NCI-H1436 treated with DMSO at 0.1 percent for 48 hours (cell line): ENCODE results near the gene SLC4A5.
"Not testable (repeated sequence)": the region's sequence is repeated elsewhere in the genome, so short reads cannot be mapped to it uniquely, and the experiment has no call there.

Experiments
- DNase-seq: peaks from one replicate; lab custom pipeline; 2025; lab: John Stamatoyannopoulos, UW

The SLC4A5 gene

DNA sequence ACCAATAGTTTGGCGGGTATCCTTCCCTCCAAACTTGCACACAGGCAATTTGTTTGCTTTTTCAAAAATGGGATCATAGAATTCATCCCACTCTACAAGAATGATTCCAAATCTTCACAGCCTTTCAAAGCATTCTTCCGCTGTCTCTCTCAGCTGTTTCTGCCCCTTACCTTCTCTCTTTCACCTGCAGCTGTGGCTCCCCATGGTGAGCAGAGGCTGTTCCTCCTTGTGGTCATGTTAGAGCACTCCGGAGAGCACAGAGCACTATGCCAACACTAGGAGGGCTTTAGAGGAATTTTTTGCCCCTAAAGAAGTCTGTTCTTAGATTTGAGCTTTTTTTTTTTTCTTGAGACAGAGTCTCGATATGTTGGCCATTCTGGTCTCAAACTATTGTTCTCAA is 114.4 kb downstream of the SLC4A5 start:
- no peak for DNase-seq

- DNase-seq, result no peak
Observed at GRCh38 chr2:74227646-74228045, 115.6 kb downstream of the SLC4A5 start.

GRCh38 chr2:74226648-74227213 is 116.5 kb downstream of the SLC4A5 start:
- DNase-seq, result no peak

GRCh38 chr2:74225698-74226459 is 117.3 kb downstream of the SLC4A5 start:
- no peak for DNase-seq

DNA sequence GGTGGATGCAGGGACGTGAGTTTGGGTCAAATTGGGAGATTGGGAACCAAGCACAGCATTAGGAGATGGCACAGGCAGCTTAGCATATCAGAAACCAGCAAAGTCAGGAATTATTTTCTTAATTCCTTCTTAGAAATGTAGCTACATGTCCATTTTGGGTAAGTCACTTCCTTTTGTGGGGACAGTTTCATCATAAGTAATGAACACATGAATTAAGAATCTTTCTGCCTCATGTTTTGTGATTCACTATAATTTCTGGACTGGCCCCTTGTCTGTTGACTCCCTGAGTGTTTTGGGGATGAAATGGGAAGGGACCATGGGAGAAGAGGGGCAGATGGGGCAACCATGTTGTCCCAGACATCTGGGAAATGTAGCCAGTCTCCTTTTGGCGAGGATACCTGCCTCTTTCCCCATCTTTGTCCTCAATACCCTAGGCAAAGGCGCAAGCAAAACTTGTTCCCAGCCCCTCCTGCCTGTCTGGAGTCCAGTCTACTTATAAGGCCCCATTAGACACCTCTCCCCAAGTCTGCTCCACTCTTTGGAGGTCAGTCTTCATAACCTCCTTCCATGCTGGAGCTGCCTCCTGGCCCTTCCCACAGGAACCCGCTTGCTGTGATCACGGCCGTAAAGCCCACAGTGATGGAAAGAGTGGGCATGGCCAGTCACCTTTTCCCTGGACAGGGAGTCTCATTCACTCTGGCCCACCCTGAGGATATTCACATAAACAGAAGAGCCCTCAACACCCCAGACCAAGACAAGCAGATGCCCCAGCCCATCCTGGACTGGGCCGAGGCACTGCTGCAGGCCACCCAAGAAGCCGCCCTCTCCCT is 119.1 kb downstream of the SLC4A5 start:
- DNase-seq, result no peak

DNA sequence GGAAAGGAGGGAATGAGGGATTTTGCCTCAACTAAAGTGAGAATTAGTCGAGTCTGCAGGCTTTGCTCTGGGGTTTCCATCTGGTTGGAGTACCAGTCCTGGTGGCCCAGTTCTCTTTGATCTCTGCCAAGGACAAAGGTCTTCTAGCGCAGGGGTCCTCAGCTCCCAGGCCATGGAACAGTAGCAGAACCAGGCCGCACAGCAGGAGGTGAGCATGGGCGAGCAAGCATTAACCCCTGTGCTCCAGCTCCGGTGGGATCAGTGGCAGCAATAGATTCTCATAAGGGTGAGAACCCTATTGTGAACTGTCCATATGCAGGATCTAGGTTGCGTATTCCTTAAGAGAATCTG is 120.9 kb downstream of the SLC4A5 start:
- no peak for DNase-seq

- DNase-seq, result no peak
Observed at GRCh38 chr2:74221604-74222299, 121.5 kb downstream of the SLC4A5 start.

- DNase-seq, result no peak
Observed at GRCh38 chr2:74221091-74221490, 122.1 kb downstream of the SLC4A5 start.

DNA sequence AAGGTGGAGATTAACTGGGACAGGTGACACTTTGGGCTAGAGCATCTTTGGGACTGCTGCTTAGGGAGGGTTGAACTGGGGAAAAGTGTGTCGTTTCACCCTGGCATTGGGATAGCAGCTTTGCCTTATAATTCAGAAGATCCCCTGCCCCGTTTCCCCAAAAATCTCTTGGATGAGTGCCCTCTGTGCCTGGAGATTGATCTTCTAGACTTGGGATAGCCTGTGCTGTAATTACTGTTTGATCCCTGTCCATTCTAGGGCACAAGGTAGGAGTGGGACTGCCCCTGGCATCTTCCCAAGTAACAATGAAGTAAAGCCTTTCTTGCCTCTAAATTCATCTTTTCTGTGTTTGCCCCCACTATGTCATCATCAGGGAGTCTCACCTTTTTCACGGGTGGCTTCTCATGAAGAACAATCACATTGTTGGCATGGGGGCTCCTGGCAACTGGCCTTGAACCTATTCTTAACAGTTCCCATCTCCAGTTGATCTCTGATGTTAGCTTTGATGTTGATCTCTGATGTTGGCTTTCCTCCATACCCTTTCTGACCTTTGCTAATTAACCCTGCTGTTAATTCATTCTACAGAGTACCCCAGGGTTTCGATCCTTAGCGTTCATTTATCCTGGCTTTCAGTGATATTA is 123.2 kb downstream of the SLC4A5 start:
- no peak for DNase-seq

- DNase-seq, result no peak
Observed at GRCh38 chr2:74216642-74217041, 126.6 kb downstream of the SLC4A5 start.

DNA sequence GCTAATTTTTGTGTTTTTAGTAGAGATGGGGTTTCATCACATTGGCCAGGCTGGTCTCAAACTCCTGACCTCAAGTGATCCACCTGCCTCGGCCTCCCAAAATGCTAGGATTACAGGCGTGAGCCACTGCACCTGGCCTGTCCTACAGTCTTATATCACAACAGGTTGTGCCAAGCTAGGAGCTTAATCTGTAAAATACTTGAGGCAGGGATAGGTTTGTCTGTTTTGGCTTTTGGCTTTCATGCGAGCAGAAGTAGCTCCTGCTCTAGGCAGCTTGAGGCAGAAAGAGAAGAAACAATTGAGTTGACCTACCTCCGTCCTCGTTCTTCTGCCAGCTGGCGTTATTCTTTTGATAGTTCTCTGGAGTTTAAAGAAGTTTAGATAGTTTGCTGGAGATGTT is 127.4 kb downstream of the SLC4A5 start:
- DNase-seq, result not testable (repeated sequence)

DNA sequence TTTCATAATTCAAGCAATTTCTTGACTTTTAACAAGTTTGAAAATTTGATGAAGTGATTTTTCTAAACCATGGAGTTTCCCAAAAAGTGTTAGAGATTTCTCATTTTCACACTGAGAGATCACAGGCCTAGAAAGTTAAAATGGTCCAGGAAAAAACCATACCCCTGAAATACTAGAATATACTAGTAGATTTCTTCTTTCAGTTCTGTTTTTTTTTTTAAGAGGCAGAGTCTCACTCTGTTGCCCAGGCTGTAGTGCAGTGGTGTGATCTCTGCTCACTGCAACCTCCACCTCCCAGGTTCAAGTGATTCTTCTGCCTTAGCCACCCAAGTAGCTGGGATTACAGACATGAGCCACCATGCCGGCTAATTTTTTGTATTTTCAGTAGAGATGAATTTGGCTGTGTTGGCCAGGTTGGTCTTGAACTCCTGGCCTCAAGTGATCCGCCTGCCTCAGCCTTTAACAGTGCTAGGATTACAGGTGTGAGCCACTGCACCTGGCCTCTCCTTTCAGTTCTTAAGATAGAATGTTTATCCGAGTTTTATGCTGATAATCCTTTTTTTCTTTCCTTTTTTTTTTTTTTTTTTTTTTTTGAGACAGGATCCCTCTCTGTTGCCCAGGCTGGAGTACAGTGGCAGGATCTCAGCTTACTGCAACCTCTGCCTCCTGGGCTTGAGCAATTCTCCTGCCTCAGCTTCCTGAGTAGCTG is 130.4 kb downstream of the SLC4A5 start:
- DNase-seq, result no peak

DNA sequence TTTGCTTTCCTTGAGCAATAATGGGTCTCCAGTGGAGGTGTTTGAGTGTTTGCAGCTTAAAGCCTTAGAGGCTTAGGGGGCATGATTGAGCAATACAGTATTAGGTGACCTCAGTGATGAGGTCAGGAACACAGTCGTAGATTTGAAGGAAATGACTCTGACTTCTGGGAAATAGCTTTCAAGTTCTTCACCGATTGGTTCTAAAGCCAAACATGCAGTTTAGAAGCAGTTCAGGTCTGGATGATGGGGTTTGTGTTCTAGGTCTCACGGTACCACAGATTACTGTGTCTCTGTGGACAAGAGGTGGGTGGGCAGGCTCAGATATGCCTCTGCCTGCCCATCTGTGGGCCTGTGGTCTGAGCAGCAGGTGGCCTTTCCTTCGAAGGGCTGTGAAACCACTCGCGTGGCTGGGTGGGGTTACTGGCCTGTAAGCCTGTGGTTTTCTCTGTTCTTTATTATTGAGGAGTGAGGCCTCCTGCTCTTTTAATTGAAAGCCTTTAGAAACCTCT is 137.0 kb downstream of the SLC4A5 start:
- no peak for DNase-seq

DNA sequence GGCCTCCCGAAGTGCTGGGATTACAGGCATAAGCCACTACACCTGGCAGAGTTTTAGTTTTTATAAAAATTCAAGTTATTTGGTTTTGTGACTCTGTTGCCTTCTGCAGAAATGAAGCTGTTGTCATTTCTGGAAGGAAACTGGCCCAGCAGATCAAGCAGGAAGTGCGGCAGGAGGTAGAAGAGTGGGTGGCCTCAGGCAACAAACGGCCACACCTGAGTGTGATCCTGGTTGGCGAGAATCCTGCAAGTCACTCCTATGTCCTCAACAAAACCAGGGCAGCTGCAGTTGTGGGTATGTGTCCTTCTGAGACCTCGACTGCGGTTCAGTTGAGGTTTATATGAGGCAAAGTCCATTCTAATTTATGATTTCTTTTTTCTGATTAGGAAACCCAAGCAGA is 137.6 kb downstream of the SLC4A5 start:
- DNase-seq, result no peak

GRCh38 chr2:74205113-74205512 is 138.1 kb downstream of the SLC4A5 start:
- no peak for DNase-seq

DNA sequence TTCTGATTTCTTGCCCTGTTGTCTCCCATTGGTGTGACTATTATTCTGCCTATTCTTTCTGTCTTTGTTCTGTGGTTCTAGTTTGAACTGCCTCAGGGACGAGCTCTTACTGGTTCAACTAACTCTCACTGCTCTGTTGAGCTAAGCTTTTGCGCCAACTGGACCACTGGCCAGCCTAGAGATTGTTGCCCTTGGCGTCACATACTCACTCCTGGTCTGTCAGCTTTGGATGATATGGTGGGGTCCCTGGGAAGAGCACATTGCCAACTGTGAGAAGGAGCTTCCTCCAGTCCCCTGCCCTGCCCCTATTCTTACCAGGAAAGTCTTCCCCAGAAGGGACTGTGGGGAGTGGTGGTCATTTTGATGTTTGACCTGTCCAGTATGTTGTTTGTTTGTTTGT is 138.8 kb downstream of the SLC4A5 start:
- no peak for DNase-seq

DNA sequence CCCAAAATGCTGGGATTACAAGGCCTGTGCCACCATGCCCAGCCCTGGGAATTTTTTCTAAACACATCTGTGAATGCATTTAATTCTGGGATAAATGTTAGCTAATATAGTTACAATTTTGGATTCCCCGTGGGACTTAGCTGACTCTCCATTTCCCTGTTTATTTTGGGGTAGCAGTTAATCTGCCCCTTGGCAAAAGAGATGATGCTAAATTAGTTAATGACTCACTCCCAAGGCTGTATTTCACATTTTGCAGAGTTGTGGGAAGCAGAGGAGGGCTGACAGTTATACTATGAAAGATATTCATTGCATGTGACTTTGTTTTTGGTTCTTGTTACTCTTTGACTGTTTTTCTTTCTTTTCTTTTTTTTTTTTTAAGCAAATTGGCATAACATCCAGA is 141.6 kb downstream of the SLC4A5 start:
- no peak for DNase-seq

GRCh38 chr2:74201196-74201595 is 142.0 kb downstream of the SLC4A5 start:
- DNase-seq, result no peak

- no peak for DNase-seq
Observed at GRCh38 chr2:74199871-74200305, 143.3 kb downstream of the SLC4A5 start.

- DNase-seq, result no peak
Observed at GRCh38 chr2:74199275-74199701, 143.9 kb downstream of the SLC4A5 start.
